ENCODE measurements around the gene LRRC10B. TPM values are rescaled to one million over a fixed set of nuclear protein-coding genes. Genes with fewer than 3 reads are reported as not detected.

Gene LRRC10B
- total RNA-seq, 4 donors from 2014 or later: 0.45 to 1.4 (median 1.1) TPM

DNA sequence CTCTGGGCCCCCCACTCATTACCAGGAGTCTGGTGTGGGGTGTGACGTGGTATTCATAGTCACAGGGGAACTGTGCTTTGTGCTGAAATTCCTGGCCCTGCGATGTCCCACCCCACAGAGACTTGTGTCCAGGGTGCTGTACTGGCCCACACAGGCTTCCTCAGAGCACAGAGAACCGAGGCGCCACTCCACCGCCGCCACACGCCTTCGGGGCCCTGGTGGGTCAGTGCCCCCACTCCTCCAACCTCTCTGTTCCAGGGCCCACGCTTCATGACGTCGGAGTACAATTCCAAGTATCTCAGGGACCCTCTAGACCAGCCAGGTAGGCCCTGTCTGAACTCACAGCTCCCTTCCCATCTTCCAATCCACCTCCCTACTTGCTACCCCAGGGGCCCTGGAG lies 23.5 kb upstream of the LRRC10B start:
- H3K4me1 ChIP-seq: peaks cover 0 to 34% (median 17%) of the 10 kb centered on the region in 3 donors
- H3K36me3 ChIP-seq: peaks cover 0 to 28% of the 10 kb centered on the region in 2 donors
- TF ChIP-seq, protein P1, sequence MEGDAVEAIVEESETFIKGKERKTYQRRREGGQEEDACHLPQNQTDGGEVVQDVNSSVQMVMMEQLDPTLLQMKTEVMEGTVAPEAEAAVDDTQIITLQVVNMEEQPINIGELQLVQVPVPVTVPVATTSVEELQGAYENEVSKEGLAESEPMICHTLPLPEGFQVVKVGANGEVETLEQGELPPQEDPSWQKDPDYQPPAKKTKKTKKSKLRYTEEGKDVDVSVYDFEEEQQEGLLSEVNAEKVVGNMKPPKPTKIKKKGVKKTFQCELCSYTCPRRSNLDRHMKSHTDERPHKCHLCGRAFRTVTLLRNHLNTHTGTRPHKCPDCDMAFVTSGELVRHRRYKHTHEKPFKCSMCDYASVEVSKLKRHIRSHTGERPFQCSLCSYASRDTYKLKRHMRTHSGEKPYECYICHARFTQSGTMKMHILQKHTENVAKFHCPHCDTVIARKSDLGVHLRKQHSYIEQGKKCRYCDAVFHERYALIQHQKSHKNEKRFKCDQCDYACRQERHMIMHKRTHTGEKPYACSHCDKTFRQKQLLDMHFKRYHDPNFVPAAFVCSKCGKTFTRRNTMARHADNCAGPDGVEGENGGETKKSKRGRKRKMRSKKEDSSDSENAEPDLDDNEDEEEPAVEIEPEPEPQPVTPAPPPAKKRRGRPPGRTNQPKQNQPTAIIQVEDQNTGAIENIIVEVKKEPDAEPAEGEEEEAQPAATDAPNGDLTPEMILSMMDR (IDR thresholded peaks at IDR 0.05): no peak
- TF ChIP-seq POLR2AphosphoS5 (IDR thresholded peaks at IDR 0.05): no peak
- no CpG with 5 or more reads among the region's 11 CpGs for WGBS, 2 donors (ENCODE audit: low coverage in 1 of 2)
- no peak overlapping the region for H3K4me3 ChIP-seq
- no peak overlapping the region for H3K27ac ChIP-seq
- H3K27me3 ChIP-seq: peaks cover 15% of the 10 kb centered on the region
- no peak for ATAC-seq
- H3K9me3 ChIP-seq: no peaks in the 10 kb centered on the region

DNA sequence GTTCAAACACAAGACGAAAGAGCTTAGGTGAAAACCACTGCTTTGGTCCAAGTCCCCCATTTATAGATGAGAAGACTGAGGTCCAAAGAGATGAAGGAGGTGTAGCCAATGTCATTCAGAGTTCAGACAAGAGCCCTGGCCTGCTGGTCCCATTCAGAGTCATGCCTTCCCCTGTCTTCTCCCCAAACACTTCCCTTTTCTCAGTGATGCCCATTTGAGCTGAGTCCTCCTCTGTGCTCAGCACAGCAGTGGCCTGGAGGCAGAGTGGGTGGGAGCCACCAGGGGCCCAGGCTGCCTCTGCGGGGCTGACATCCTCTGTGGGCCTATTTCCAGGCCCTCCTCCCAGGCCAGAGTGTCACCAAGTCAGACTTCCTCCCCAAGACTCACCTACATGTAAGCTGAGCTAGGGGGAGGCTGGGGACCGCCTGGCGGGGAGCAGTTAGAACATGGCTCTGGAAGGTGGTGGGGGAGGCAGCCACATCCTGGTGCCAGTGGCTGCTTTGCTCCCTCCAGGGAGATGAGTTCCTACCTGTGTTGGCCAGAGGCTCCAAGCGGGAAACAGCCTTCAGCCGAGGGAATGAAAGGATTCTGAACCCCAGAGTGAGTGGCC lies 22.4 kb upstream of the LRRC10B start:
- no peak overlapping the region for H3K27ac ChIP-seq
- TF ChIP-seq POLR2AphosphoS5 (IDR thresholded peaks at IDR 0.05): no peak
- TF ChIP-seq, protein P1 (IDR thresholded peaks at IDR 0.05): no peak
- TF ChIP-seq EP300 (IDR thresholded peaks at IDR 0.05): no peak
- no peak for TF ChIP-seq POLR2A (IDR thresholded peaks at IDR 0.05)
- H3K4me3 ChIP-seq: no peak overlapping the region
- ATAC-seq: no peak
- peaks cover 15% of the 10 kb centered on the region for H3K27me3 ChIP-seq
- peaks cover 0 to 40% (median 20%) of the 10 kb centered on the region in 3 donors for H3K4me1 ChIP-seq
- peaks cover 0 to 28% of the 10 kb centered on the region in 2 donors for H3K36me3 ChIP-seq
- no peaks in the 10 kb centered on the region for H3K9me3 ChIP-seq
- WGBS, 2 donors (ENCODE audit: low coverage in 1 of 2): no CpG with 5 or more reads among the region's 6 CpGs

DNA sequence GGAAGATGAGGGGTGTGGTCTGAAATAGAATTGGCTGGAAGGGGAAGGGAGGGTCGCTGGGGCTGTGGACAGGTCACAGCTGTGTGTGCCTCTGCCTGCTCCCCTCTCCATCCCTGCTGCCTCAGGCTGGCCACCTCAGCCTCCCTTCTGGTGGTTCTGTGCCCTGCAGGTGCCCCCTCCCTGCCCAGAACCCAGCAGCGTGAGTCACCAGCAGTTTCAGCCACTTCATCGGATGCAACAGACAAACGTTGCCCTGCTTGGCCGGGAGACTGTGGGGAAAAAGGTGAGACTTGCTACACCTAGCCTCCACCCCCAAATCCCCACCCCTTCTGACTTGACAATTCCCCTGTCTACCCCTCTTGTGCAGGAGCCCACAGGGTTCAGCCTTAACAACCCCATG lies 21.8 kb upstream of the LRRC10B start:
- 88 to 100% methylated on average over 1 to 4 of the region's 5 CpGs for WGBS, 2 donors (ENCODE audit: low coverage in 1 of 2)
- Histone ChIP-seq H3K36me3 (peaks cover 0 to 28% of the 10 kb centered on the region in 2 donors), H3K4me1 (peaks cover 0 to 36% (median 20%) of the 10 kb centered on the region in 3 donors), H3K9me3 (no peaks in the 10 kb centered on the region), H3K27ac (no peak overlapping the region), H3K4me3 (no peak overlapping the region), H3K27me3 (peaks cover 12% of the 10 kb centered on the region)
- no peak for ATAC-seq
- TF ChIP-seq, protein P1 (IDR thresholded peaks at IDR 0.05): no peak
- TF ChIP-seq EP300 (IDR thresholded peaks at IDR 0.05) (no peak), POLR2AphosphoS5 (IDR thresholded peaks at IDR 0.05) (no peak), POLR2A (IDR thresholded peaks at IDR 0.05) (no peak)

DNA sequence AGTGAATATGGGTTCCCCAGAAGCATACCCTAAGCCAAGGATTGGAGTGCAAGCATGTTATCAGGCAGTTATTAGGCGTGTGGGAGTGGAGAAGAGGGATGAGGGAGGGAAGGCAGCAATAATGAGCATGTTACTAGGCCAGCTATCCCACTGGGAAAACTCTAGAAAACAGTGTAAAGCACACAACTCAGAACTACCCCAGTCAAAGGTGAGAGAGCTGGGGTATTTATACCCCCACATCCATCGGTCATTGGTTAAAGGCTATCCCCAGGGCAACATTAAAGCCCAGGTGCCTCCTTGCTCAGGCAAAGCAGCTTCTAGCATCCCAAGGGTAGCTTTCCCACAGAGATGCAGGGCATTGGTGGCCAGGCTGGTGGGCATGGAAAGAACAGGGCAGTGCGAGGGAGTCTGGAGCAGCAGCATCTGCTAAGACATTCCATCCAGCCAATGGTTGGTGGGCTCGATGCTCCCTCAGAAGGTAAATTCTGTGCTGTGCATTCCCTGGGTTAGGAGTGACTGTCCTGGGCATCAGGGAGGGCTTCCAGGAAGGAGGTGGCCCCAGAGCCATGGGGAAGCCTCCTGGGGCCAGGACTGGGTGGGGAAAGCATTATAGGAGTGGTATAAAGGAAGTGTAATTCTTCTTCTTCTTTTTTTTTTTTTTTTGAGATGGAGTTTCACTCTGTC lies 21.1 kb upstream of the LRRC10B start:
- Histone ChIP-seq H3K27me3 (peaks cover 5% of the 10 kb centered on the region), H3K36me3 (peaks cover 0 to 28% of the 10 kb centered on the region in 2 donors), H3K4me1 (peaks cover 0 to 32% (median 20%) of the 10 kb centered on the region in 3 donors), H3K27ac (no peak overlapping the region), H3K9me3 (no peaks in the 10 kb centered on the region), H3K4me3 (no peak overlapping the region)
- WGBS, 2 donors (ENCODE audit: low coverage in 1 of 2): 94 to 100% methylated on average over 2 to 4 of the region's 4 CpGs
- TF ChIP-seq POLR2A (IDR thresholded peaks at IDR 0.05): no peak
- no peak for TF ChIP-seq POLR2AphosphoS5 (IDR thresholded peaks at IDR 0.05)
- TF ChIP-seq, protein P1 (IDR thresholded peaks at IDR 0.05): no peak
- no peak for TF ChIP-seq EP300 (IDR thresholded peaks at IDR 0.05)
- no peak for ATAC-seq

Data from gastroesophageal sphincter (tissue), 4 donors.